SU-DHL-6 (cell line): ENCODE data around the gene LARP4B.

Source experiments
- H2AFZ ChIP-seq: fragments of 200-600 bp; sonication (generic); 2 replicates; pipeline ENCODE4 v1.6.1; 2014; ENCODE audit warnings: low read depth, mild to moderate bottlenecking, moderate library complexity, mixed read lengths, antibody characterized with exemption, low read length; ENCODE audit not compliant: severe bottlenecking
- H3F3A ChIP-seq: fragments of 200-600 bp; shearing (Covaris generic); 2 replicates; pipeline ENCODE4 v1.6.0; 2016; ENCODE audit warnings: antibody characterized with exemption, mild to moderate bottlenecking; ENCODE audit not compliant: insufficient read depth
- H3K27ac ChIP-seq: fragments of 200-600 bp; sonication (generic); 2 replicates; pipeline ENCODE4 v1.5.1; 2016; ENCODE audit warnings: low read depth, mild to moderate bottlenecking, low read length, moderate library complexity, mixed read lengths
- H3K27me3 ChIP-seq: fragments of 200-600 bp; sonication (generic), shearing (Covaris generic); 2 replicates; pipeline ENCODE4 v1.6.0; 2014; ENCODE audit warnings: mild to moderate bottlenecking, low read length
- H3K36me3 ChIP-seq: fragments of 200-600 bp; sonication (generic); 2 replicates; pipeline ENCODE4 v1.6.1; 2014; ENCODE audit warnings: mild to moderate bottlenecking, low read length, mixed read lengths
- H3K4me2 ChIP-seq: fragments of 300-600, 200-600 bp; shearing (Covaris generic), sonication (generic); 2 replicates; pipeline ENCODE4 v1.6.0; 2014; ENCODE audit warnings: low read length, low read depth, mild to moderate bottlenecking; ENCODE audit not compliant: poor library complexity, severe bottlenecking
- H3K4me3 ChIP-seq: fragments of 200-600 bp; sonication (generic); 2 replicates; pipeline ENCODE4 v1.5.1; 2014; ENCODE audit warnings: antibody characterized with exemption, low read length, mild to moderate bottlenecking, mixed read lengths; ENCODE audit not compliant: insufficient read depth, poor library complexity, severe bottlenecking
- H3K79me2 ChIP-seq: fragments of 200-600 bp; sonication (generic); 2 replicates; pipeline ENCODE4 v1.6.1; 2014; ENCODE audit warnings: mild to moderate bottlenecking, low read length, moderate library complexity; ENCODE audit not compliant: insufficient read depth
- H3K9ac ChIP-seq: fragments of 200-600 bp; sonication (generic); 2 replicates; pipeline ENCODE4 v1.7.0; 2014; ENCODE audit warnings: mild to moderate bottlenecking, low read length
- H3K9me2 ChIP-seq: fragments of 200-600 bp; sonication (generic); replicated peaks from 2 replicates; pipeline ENCODE4 v1.6.1; 2014; ENCODE audit warnings: low read length; ENCODE audit not compliant: insufficient read depth
- H3K9me3 ChIP-seq: fragments of 200-600 bp; sonication (generic); 2 replicates; pipeline ENCODE4 v1.6.1; 2014; ENCODE audit warnings: low read length, mixed read lengths; ENCODE audit not compliant: insufficient read depth
- H4K20me1 ChIP-seq: fragments of 200-600 bp; sonication (generic); 2 replicates; pipeline ENCODE4 v1.6.1; 2014; ENCODE audit warnings: low read depth, mild to moderate bottlenecking, antibody characterized with exemption, low read length, moderate library complexity, mixed read lengths
- CTCF ChIP-seq: fragments of 200-600 bp; sonication (generic); IDR thresholded peaks from one replicate; pipeline ENCODE4 v1.5.1; 2017; ENCODE audit warnings: antibody characterized with exemption, mild to moderate bottlenecking, low read length, moderate library complexity; ENCODE audit not compliant: insufficient read depth, poor library complexity, severe bottlenecking
- EZH2phosphoT487 ChIP-seq: fragments of 200-600 bp; sonication (generic), shearing (Covaris generic); conservative IDR thresholded peaks from 2 replicates; pipeline ENCODE4 v1.6.1; 2018; ENCODE audit warnings: mild to moderate bottlenecking, antibody characterized with exemption, low read length, moderate library complexity, mixed read lengths

Gene LARP4B

GRCh38 chr10:976316-976715 lies 44.8 kb upstream of the LARP4B start:
- no peak overlapping the region for H3K4me2 ChIP-seq
- no peak overlapping the region for H3K27ac ChIP-seq
- H2AFZ ChIP-seq: no peak overlapping the region
- peaks cover 23% of the 10 kb centered on the region; the same call in 1 of the 2 replicates for H3K9me3 ChIP-seq
- H3K36me3 ChIP-seq: no peaks in the 10 kb centered on the region
- H3K4me3 ChIP-seq: no peak overlapping the region
- no peaks in the 10 kb centered on the region for H3K9me2 ChIP-seq
- no peaks in the 10 kb centered on the region for H3K27me3 ChIP-seq
- no peaks in the 10 kb centered on the region for H4K20me1 ChIP-seq
- no peaks in the 10 kb centered on the region for H3K79me2 ChIP-seq
- TF ChIP-seq EZH2phosphoT487: no peak
- TF ChIP-seq CTCF: no peak
- H3K9ac ChIP-seq: no peak overlapping the region
- no peaks in the 10 kb centered on the region for H3F3A ChIP-seq

- no peaks in the 10 kb centered on the region for H3K27me3 ChIP-seq
- no peak overlapping the region for H3K4me3 ChIP-seq
- no peaks in the 10 kb centered on the region for H4K20me1 ChIP-seq
- H3K36me3 ChIP-seq: no peaks in the 10 kb centered on the region
- peaks cover 8% of the 10 kb centered on the region; the same call in 1 of the 2 replicates for H3K9me3 ChIP-seq
- H3K79me2 ChIP-seq: no peaks in the 10 kb centered on the region
- no peak overlapping the region for H3K9ac ChIP-seq
- H3K9me2 ChIP-seq: no peaks in the 10 kb centered on the region
- H3F3A ChIP-seq: no peaks in the 10 kb centered on the region
- TF ChIP-seq CTCF: no peak
- no peak overlapping the region for H3K4me2 ChIP-seq
- no peak overlapping the region for H3K27ac ChIP-seq
- H2AFZ ChIP-seq: no peak overlapping the region
These were observed 43.2 kb upstream of the LARP4B start for GRCh38 chr10:974785-975074.

- no peak overlapping the region for H3K4me2 ChIP-seq
- H3K79me2 ChIP-seq: no peaks in the 10 kb centered on the region
- H3K9me2 ChIP-seq: no peaks in the 10 kb centered on the region
- H3K9me3 ChIP-seq: peaks cover 6% of the 10 kb centered on the region; the same call in 1 of the 2 replicates
- no peak overlapping the region for H3K9ac ChIP-seq
- H3F3A ChIP-seq: no peaks in the 10 kb centered on the region
- no peak overlapping the region for H3K4me3 ChIP-seq
- H3K36me3 ChIP-seq: no peaks in the 10 kb centered on the region
- TF ChIP-seq CTCF (no peak), EZH2phosphoT487 (no peak)
- no peak overlapping the region for H3K27ac ChIP-seq
- H2AFZ ChIP-seq: no peak overlapping the region
- no peaks in the 10 kb centered on the region for H3K27me3 ChIP-seq
- H4K20me1 ChIP-seq: no peaks in the 10 kb centered on the region
These were observed 42.7 kb upstream of the LARP4B start for GRCh38 chr10:974038-974784.
